Hematopoietic multipotent progenitor cell treated with erythropoietin and hydrocortisone succinate and interleukin-3 and kit ligand, for 17 days (in vitro differentiated cells): ENCODE results near the gene DAZAP1.
"Not testable (repeated sequence)": the region's sequence is repeated elsewhere in the genome, so short reads cannot be mapped to it uniquely, and the experiment has no call there.

Experiments used
- DNase-seq: peaks from one replicate; pipeline ENCODE4 v3.0.0-alpha.2; 2015; ENCODE audit warnings: low spot score

Gene DAZAP1

GRCh38 chr19:1411255-1412191 is 4.1 kb downstream of the DAZAP1 start:
- DNase-seq: no peak

- DNase-seq: no peak
These were observed 5.0 kb downstream of the DAZAP1 start for GRCh38 chr19:1412323-1412923.

GRCh38 chr19:1412995-1413800 is 5.8 kb downstream of the DAZAP1 start:
- DNase-seq: no peak

GRCh38 chr19:1416014-1416841 is 8.8 kb downstream of the DAZAP1 start:
- no peak for DNase-seq

- DNase-seq: no peak
These were observed 9.8 kb downstream of the DAZAP1 start for GRCh38 chr19:1417145-1417544.

- no peak for DNase-seq
These were observed 10.5 kb downstream of the DAZAP1 start for GRCh38 chr19:1417681-1418495.

GRCh38 chr19:1418496-1418775 is 11.1 kb downstream of the DAZAP1 start:
- no peak for DNase-seq

- no peak for DNase-seq
These were observed 11.8 kb downstream of the DAZAP1 start for GRCh38 chr19:1418951-1419738.

- DNase-seq: not testable (repeated sequence)
These were observed 12.7 kb downstream of the DAZAP1 start for GRCh38 chr19:1420085-1420484.

GRCh38 chr19:1420590-1420989 is 13.2 kb downstream of the DAZAP1 start:
- DNase-seq: no peak

- DNase-seq: no peak
These were observed 14.0 kb downstream of the DAZAP1 start for GRCh38 chr19:1421218-1421957.

GRCh38 chr19:1421958-1422305 is 14.5 kb downstream of the DAZAP1 start:
- DNase-seq: no peak

GRCh38 chr19:1422360-1422759 is 15.0 kb downstream of the DAZAP1 start:
- no peak for DNase-seq

GRCh38 chr19:1422943-1423342 is 15.6 kb downstream of the DAZAP1 start:
- no peak for DNase-seq

GRCh38 chr19:1423436-1424191 is 16.2 kb downstream of the DAZAP1 start:
- no peak for DNase-seq

- DNase-seq: no peak
These were observed 17.0 kb downstream of the DAZAP1 start for GRCh38 chr19:1424192-1424955.

- no peak for DNase-seq
These were observed 17.9 kb downstream of the DAZAP1 start for GRCh38 chr19:1425102-1425837.
